Subcutaneous abdominal adipose tissue (tissue), 5 donors: Measurements from ENCODE around the gene CCNY.
A peak's percentile ranks its signal among the peaks of the same experiment; 100 is the strongest.
"Not testable (repeated sequence)": the region's sequence is repeated elsewhere in the genome, so short reads cannot be mapped to it uniquely, and the experiment has no call there.

Experiments used
- H3K27ac ChIP-seq: one replicate; pipeline ENCODE4 v1.7.0; 2013; ENCODE audit warnings: low read depth, mild to moderate bottlenecking, inconsistent platforms, low read length, moderate library complexity
- H3K27me3 ChIP-seq, 5 donors: one replicate each; pipeline ENCODE4 v1.7.0; 2013; ENCODE audit warnings: low read length in 5 of 5, inconsistent platforms in 1 of 5; ENCODE audit not compliant: control insufficient read depth in 5 of 5, insufficient read depth in 4 of 5
- H3K36me3 ChIP-seq, 5 donors: one replicate each; pipeline ENCODE4 v1.7.0; 2013; ENCODE audit warnings: low read length in 5 of 5; ENCODE audit not compliant: control insufficient read depth in 5 of 5, insufficient read depth in 5 of 5
- H3K4me1 ChIP-seq, 5 donors: one replicate each; pipeline ENCODE4 v1.7.0; 2013; ENCODE audit warnings: low read length in 5 of 5, mild to moderate bottlenecking in 3 of 5, moderate library complexity in 1 of 5; ENCODE audit not compliant: control insufficient read depth in 5 of 5, insufficient read depth in 5 of 5
- H3K4me3 ChIP-seq, 5 donors: one replicate each; pipeline ENCODE4 v1.7.0; 2013; ENCODE audit warnings: low read length in 5 of 5, low read depth in 1 of 5
- H3K9ac ChIP-seq, 5 donors: one replicate each; pipeline ENCODE4 v1.7.0; 2013; ENCODE audit warnings: low read length in 5 of 5, mild to moderate bottlenecking in 4 of 5, moderate library complexity in 3 of 5
- H3K9me3 ChIP-seq, 5 donors: one replicate each; pipeline ENCODE4 v1.7.0; 2013; ENCODE audit warnings: low read length in 5 of 5; ENCODE audit not compliant: control insufficient read depth in 5 of 5
- donor health status: healthy.
- donor health status: healthy.
- donor health status: healthy.
- donor health status: healthy.
- donor health status: healthy.

CCNY gene

GRCh38 chr10:35336084-35336831, at the start of gene CCNY:
Gene CCNY, plus strand, starts transcription at chr10:35336509. Its CDS starts 545 bp downstream, at chr10:35337054.
- H3K4me1 ChIP-seq: peaks cover 5 to 60% (median 54%) of the 10 kb centered on the region in 5 donors
- peak within 1 kb of the TSS; percentile 57 to 93 (median 90) for H3K9ac ChIP-seq
- no peaks in the 10 kb centered on the region for H3K9me3 ChIP-seq
- H3K4me3 ChIP-seq: peak within 1 kb of the TSS; percentile 86 to 93 (median 88)
- H3K27ac ChIP-seq: peak within 1 kb of the TSS; percentile 73
- no peaks in the 10 kb centered on the region for H3K27me3 ChIP-seq
- H3K36me3 ChIP-seq: no peaks in the 10 kb centered on the region

GRCh38 chr10:35289198-35289597, 47.1 kb upstream of the CCNY start:
- Histone ChIP-seq H3K9ac (no peak overlapping the region), H3K27me3 (no peaks in the 10 kb centered on the region), H3K9me3 (no peaks in the 10 kb centered on the region), H3K4me3 (no peak overlapping the region), H3K36me3 (no peaks in the 10 kb centered on the region), H3K4me1 (no peaks in the 10 kb centered on the region), H3K27ac (no peak overlapping the region)

DNA sequence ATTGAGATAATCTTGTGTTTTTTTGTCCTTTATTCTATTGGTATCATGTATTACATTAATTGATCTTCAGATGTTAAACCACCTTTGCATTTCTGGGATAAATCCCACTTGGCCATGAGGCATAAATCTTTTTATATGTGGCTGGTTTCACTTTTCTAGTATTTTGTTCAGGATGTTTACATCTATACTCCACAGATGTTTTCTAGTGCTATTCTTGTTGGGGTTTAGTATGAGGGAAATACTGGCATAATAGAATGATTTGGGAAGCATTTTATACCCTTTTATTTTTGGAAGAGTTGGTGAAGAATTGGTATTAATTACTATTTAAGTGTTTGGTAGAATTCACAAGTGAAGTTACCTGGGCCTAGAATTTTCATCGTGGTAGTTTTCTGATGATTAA, 41.8 kb upstream of the CCNY start:
- Histone ChIP-seq H3K27me3 (no peaks in the 10 kb centered on the region), H3K9ac (no peak overlapping the region), H3K27ac (no peak overlapping the region), H3K4me3 (no peak overlapping the region), H3K9me3 (peaks cover 0 to 6% (median 0%) of the 10 kb centered on the region in 5 donors), H3K36me3 (no peaks in the 10 kb centered on the region), H3K4me1 (no peaks in the 10 kb centered on the region)

- Histone ChIP-seq H3K4me1 (peaks cover 0 to 3% (median 0%) of the 10 kb centered on the region in 5 donors), H3K27me3 (no peaks in the 10 kb centered on the region), H3K9ac (no peak overlapping the region), H3K36me3 (no peaks in the 10 kb centered on the region), H3K4me3 (no peak overlapping the region), H3K9me3 (peaks cover 0 to 6% (median 0%) of the 10 kb centered on the region in 5 donors), H3K27ac (no peak overlapping the region)
Measured at GRCh38 chr10:35299016-35299415, 37.3 kb upstream of the CCNY start.

GRCh38 chr10:35300063-35300699, 36.1 kb upstream of the CCNY start:
- no peak overlapping the region for H3K27ac ChIP-seq
- H3K27me3 ChIP-seq: no peaks in the 10 kb centered on the region
- H3K36me3 ChIP-seq: no peaks in the 10 kb centered on the region
- H3K9ac ChIP-seq: no peak overlapping the region
- peaks cover 0 to 3% (median 0%) of the 10 kb centered on the region in 5 donors for H3K4me1 ChIP-seq
- peak overlapping the region in 1 of 5 donors; percentile 11 for H3K4me3 ChIP-seq
- peaks cover 0 to 6% (median 0%) of the 10 kb centered on the region in 5 donors for H3K9me3 ChIP-seq

- no peaks in the 10 kb centered on the region for H3K36me3 ChIP-seq
- peaks cover 2 to 9% (median 4%) of the 10 kb centered on the region in 5 donors for H3K27me3 ChIP-seq
- H3K4me3 ChIP-seq: no peak overlapping the region
- peaks cover 0 to 3% (median 0%) of the 10 kb centered on the region in 5 donors for H3K4me1 ChIP-seq
- no peaks in the 10 kb centered on the region for H3K9me3 ChIP-seq
- no peak overlapping the region for H3K9ac ChIP-seq
- no peak overlapping the region for H3K27ac ChIP-seq
Measured at GRCh38 chr10:35304649-35305048, 31.7 kb upstream of the CCNY start.

DNA sequence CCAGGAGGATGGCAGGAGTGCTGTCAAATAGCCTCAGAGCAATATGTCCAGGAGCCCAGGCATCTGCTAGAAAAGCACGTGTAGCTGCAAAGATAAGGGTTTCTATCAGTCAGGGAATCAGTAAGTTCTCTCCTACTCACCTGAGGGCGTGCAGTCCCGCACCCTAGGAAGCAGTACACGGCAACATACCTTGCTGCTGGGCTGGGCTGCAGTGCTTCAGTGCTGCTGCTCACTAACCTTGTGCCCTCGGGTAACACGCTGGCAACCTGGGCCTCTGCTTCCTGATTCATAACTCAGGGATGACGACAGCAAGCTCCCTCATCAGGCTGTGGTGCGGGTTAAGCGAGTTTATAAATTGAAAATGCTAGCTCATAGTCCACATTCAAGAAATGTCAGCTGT, 29.5 kb upstream of the CCNY start:
- Histone ChIP-seq H3K9me3 (no peaks in the 10 kb centered on the region), H3K36me3 (no peaks in the 10 kb centered on the region), H3K27ac (no peak overlapping the region), H3K27me3 (peaks cover 2 to 9% (median 4%) of the 10 kb centered on the region in 5 donors), H3K9ac (no peak overlapping the region), H3K4me1 (no peaks in the 10 kb centered on the region), H3K4me3 (no peak overlapping the region)

- no peak overlapping the region for H3K27ac ChIP-seq
Measured at GRCh38 chr10:35307297-35307696, 29.0 kb upstream of the CCNY start.

DNA sequence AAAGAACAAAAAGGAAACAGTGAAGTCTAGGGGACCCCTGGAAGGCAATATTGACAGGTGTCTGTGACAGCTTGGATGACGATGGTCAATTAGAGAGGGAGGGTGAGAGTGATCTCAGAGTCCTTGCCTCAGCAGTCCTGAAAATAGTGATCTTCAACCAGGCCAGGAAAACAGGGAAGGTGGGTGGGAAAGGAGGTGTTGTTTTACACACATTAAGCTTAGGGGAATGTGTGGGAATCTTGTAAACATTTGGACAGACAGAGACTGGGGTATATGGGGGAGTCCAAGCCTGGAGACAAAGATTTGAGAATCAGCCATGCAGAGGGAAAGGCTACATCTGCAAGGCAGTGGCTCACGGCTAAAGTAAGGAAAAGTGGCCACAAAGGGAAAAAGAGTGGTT, 27.5 kb upstream of the CCNY start:
- Histone ChIP-seq H3K4me3 (no peak overlapping the region), H3K9ac (no peak overlapping the region), H3K36me3 (no peaks in the 10 kb centered on the region), H3K9me3 (no peaks in the 10 kb centered on the region), H3K27ac (no peak overlapping the region), H3K27me3 (peaks cover 2 to 9% (median 4%) of the 10 kb centered on the region in 5 donors), H3K4me1 (peaks cover 0 to 1% (median 0%) of the 10 kb centered on the region in 5 donors)

More at GRCh38 chr10:35307297-35307696, 29.0 kb upstream of the CCNY start:
- Histone ChIP-seq H3K36me3 (no peaks in the 10 kb centered on the region), H3K4me1 (no peaks in the 10 kb centered on the region), H3K27me3 (peaks cover 2 to 9% (median 4%) of the 10 kb centered on the region in 5 donors), H3K4me3 (no peak overlapping the region), H3K9ac (no peak overlapping the region), H3K9me3 (no peaks in the 10 kb centered on the region)

DNA sequence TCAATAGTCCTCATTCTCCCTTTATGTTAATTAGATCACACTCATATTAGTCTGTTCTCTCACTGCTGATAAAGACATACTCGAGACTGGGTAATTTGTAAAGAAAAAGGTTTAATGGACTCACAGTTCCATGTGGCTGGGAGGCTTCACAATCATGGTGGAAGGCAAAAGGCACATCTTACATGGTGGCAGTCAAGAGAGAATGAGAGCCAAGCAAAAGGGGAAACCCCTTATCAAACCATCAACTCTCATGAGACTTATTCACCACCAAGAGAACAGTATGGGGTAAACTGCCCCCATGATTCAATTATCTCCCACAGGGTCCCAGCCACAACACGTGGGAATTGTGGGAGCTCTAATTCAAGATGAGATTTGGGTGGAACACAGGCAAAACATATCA, 22.2 kb upstream of the CCNY start:
- H3K4me1 ChIP-seq, H3K9me3 ChIP-seq, H3K27me3 ChIP-seq, H3K27ac ChIP-seq, H3K9ac ChIP-seq, H3K4me3 ChIP-seq: not testable (repeated sequence)
- peaks cover 5 to 19% (median 8%) of the 10 kb centered on the region in 5 donors for H3K36me3 ChIP-seq
